Kidney (tissue), 14 donors: Measurements from ENCODE around the gene NTNG1. TPM values are rescaled to one million over a fixed set of nuclear protein-coding genes. Genes with fewer than 3 reads are reported as not detected.

Experiments
- DNase-seq, 5 donors: peaks; one replicate each; pipeline ENCODE4 v3.0.0-alpha.2; 2013 to 2020
- FAIRE-seq: peaks from 2 replicates; lab custom pipeline; 2012; peaks lifted over from hg19 to GRCh38; lab: Jason Lieb, UNC
- H3K27ac ChIP-seq, 2 donors: one replicate each; pipeline ENCODE4 v1.7.0; 2013; ENCODE audit warnings: low read depth in 2 of 2, low read length in 2 of 2, inconsistent platforms in 1 of 2
- H3K27me3 ChIP-seq: one replicate; pipeline ENCODE4 v1.7.1; 2013; ENCODE audit warnings: low read length, inconsistent platforms; ENCODE audit not compliant: control insufficient read depth, insufficient read depth
- H3K36me3 ChIP-seq, 3 donors: one replicate each; pipeline versions ENCODE4 v1.7.0 to v1.7.1; 2013; ENCODE audit warnings: low read length in 3 of 3, control low read depth in 1 of 3, inconsistent platforms in 1 of 3; ENCODE audit not compliant: insufficient read depth in 3 of 3, control insufficient read depth in 2 of 3
- H3K4me1 ChIP-seq, 3 donors: one replicate each; pipeline versions ENCODE4 v1.7.0 to v1.7.1; 2013; ENCODE audit warnings: low read length in 3 of 3, inconsistent platforms in 1 of 3, low read depth in 1 of 3; ENCODE audit not compliant: control insufficient read depth in 2 of 3, insufficient read depth in 2 of 3
- H3K4me3 ChIP-seq, 3 donors: one replicate each; pipeline versions ENCODE4 v1.7.0 to v1.8.1; 2013; ENCODE audit warnings: low read length in 3 of 3, control low read depth in 1 of 3, inconsistent platforms in 1 of 3
- H3K9ac ChIP-seq, 3 donors: one replicate each; pipeline versions ENCODE4 v1.7.0 to v1.7.1; 2013; ENCODE audit warnings: low read length in 3 of 3, control low read depth in 1 of 3, inconsistent platforms in 1 of 3
- H3K9me3 ChIP-seq, 3 donors: one replicate each; pipeline versions ENCODE4 v1.7.0 to v1.7.1; 2013; ENCODE audit warnings: low read length in 3 of 3, control low read depth in 1 of 3, inconsistent platforms in 1 of 3; ENCODE audit not compliant: control insufficient read depth in 2 of 3, insufficient read depth in 1 of 3
- CTCF ChIP-seq: IDR thresholded peaks from 3 replicates; pipeline ENCODE4 v1.5.1; 2012; ENCODE audit warnings: mild to moderate bottlenecking, moderate library complexity, borderline replicate concordance; ENCODE audit not compliant: insufficient read depth; ENCODE audit errors: extremely low read depth
- intact Hi-C: fragments of 100-400 bp; cut with DNase I; formaldehyde crosslinking; loops from one replicate; pipeline ENCODE4 v1.11.1; 2022
- polyA plus RNA-seq: library from polyadenylated mRNA; stranded (reverse); fragments of 350-450 nt; fragmentation: Illumina TruSeq; extraction: RNeasy Lipid Tissue Mini Kit (QIAGEN cat#74804); gene quantifications from one replicate; pipeline ENCODE4 v1.2.3, GENCODE V29; 2014; ENCODE audit warnings: low read depth, low replicate concordance; ENCODE audit not compliant: insufficient read depth
- total RNA-seq: library from RNA; stranded (reverse); fragmentation: NEBNext Ultra II Directional; extraction: Animal tissue kit (Norgen Biotek cat#: 25700); gene quantifications from one replicate; pipeline ENCODE4 v1.2.1, GENCODE V29; 2021
- donor health status: control.
- donor health status: control.
- donor health status: control.
- donor health status: control.
- donor health status: control.
- donor health status: DM: yes; HTN: yes; CAD: no.
- donor health status: Normal renal cell carcinoma (clear cell type).

Gene NTNG1
- total and polyA plus RNA-seq, 2 donors from 2014 or later, result 2.8 to 7.7 TPM

DNA sequence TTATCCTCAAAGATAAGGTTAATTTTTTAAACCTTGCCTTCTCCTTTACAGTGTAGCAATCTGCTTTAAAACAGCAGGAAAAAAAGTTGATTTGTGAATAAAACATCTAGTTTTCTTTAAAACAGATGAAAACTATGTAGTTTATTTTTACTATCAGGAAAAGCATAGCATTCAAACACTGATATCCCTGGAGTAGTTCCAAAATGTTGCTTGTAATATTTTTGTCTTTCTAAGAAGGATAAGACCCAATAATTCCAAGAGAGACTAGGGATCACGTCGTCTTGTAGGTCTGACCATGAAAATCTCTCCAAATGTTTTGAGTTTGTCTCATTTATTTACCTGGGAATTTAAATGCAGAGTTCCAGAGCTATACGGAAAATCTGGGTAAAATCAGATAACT, 204.0 kb downstream of the NTNG1 start:
- Histone ChIP-seq H3K4me3 (no peak overlapping the region), H3K27me3 (no peaks in the 10 kb centered on the region), H3K9ac (no peak overlapping the region), H3K27ac (no peak overlapping the region), H3K36me3 (no peaks in the 10 kb centered on the region), H3K4me1 (no peaks in the 10 kb centered on the region), H3K9me3 (no peaks in the 10 kb centered on the region)
- FAIRE-seq, result no peak
- intact Hi-C loops, result no loop called here
- no peak for TF ChIP-seq CTCF
- no peak for DNase-seq

DNA sequence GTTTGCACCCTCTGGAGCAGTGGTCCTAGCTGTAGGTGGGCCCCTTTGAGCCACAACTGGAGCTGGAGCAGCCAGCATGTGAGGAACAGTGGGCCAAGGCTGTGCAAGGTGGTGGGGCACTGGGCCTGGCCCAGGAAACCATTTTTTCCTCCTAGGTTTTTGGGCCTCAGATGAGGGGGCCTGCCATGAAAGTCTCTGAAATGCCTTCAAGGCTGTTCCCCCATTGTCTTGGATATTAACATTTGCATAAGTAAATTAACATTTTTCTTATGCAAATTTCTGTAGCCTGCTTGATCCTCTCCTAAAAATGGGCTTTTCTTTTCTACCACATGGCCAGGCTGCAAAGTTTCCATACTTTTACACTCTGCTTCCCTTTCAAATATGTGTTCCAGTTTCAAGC, 212.0 kb downstream of the NTNG1 start:
- DNase-seq (no peak), FAIRE-seq (no peak)
- no peaks in the 10 kb centered on the region for H3K36me3 ChIP-seq
- H3K4me1 ChIP-seq, result no peaks in the 10 kb centered on the region
- H3K9ac ChIP-seq, result no peak overlapping the region
- H3K9me3 ChIP-seq, result no peaks in the 10 kb centered on the region
- H3K27me3 ChIP-seq, result no peaks in the 10 kb centered on the region
- intact Hi-C loops, result no loop called here
- no peak overlapping the region for H3K27ac ChIP-seq
- no peak overlapping the region for H3K4me3 ChIP-seq
- no peak for TF ChIP-seq CTCF

DNA sequence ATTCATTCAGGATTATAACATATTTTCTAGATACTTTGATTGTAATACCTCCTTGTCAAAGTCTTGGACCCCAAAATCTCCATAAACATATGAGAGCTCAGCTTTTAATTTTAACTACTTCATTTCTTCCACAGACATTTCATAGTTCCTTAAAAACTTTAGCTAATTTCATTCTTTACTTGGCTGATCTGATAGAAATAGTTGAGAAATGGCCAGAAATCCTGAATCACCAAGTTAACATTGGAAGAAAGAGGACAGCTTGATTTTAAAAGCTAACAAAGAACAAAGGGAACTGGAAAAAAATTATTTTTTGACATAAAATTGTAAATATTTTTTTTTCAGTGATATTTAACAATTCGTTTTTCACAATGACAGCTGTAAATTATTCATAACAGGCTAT, 216.5 kb downstream of the NTNG1 start:
- intact Hi-C loops, result no loop called here
- TF ChIP-seq CTCF, result no peak
- H3K9ac ChIP-seq, result no peak overlapping the region
- no peak overlapping the region for H3K4me3 ChIP-seq
- no peaks in the 10 kb centered on the region for H3K4me1 ChIP-seq
- no peaks in the 10 kb centered on the region for H3K36me3 ChIP-seq
- H3K9me3 ChIP-seq, result no peaks in the 10 kb centered on the region
- DNase-seq, result no peak
- no peak for FAIRE-seq
- H3K27ac ChIP-seq, result no peak overlapping the region
- H3K27me3 ChIP-seq, result no peaks in the 10 kb centered on the region
